ENCODE data around the gene PSENEN. TPM values are rescaled to one million over a fixed set of nuclear protein-coding genes. Genes with fewer than 3 reads are reported as not detected.

Gene PSENEN
- total RNA-seq, 2 donors from 2014 or later, result 10.6 to 21.1 TPM

- DNase-seq (no peak), ATAC-seq (no peak)
- WGBS, 2 donors, result 77 to 82% methylated on average over 4 to 5 of the region's 5 CpGs
- Histone ChIP-seq H3K4me3 (no peak overlapping the region), H3K9me3 (no peaks in the 10 kb centered on the region), H3K27ac (no peak overlapping the region), H3K36me3 (replicated peaks in 1 of 2; ENCODE audit: insufficient read depth in 1 of 2, low read depth in 2 of 2) (peaks cover 9 to 34% of the 10 kb centered on the region in 2 donors), H3K27me3 (no peaks in the 10 kb centered on the region), H3K4me1 (peaks cover 7% of the 10 kb centered on the region)
- TF ChIP-seq POLR2A (IDR thresholded peaks at IDR 0.05), result no peak
- no peak for TF ChIP-seq CTCF (IDR thresholded peaks at IDR 0.05)
- intact Hi-C loops (cut with DNase I), result no loop called here
Observed at GRCh38 chr19:35734889-35735288, 10.6 kb upstream of the PSENEN start.

GRCh38 chr19:35736913-35737886 lies 8.3 kb upstream of the PSENEN start:
- H3K4me1 ChIP-seq, result peaks cover 15% of the 10 kb centered on the region
- H3K36me3 ChIP-seq (replicated peaks in 1 of 2; ENCODE audit: insufficient read depth in 1 of 2, low read depth in 2 of 2), result peaks cover 4 to 21% of the 10 kb centered on the region in 2 donors
- WGBS, 2 donors, result 83 to 85% methylated on average over 11 to 22 of the region's 22 CpGs
- intact Hi-C loops (cut with DNase I), result no loop called here
- H3K27ac ChIP-seq, result no peak overlapping the region
- no peaks in the 10 kb centered on the region for H3K9me3 ChIP-seq
- no peaks in the 10 kb centered on the region for H3K27me3 ChIP-seq
- no peak for TF ChIP-seq POLR2A (IDR thresholded peaks at IDR 0.05)
- no peak for TF ChIP-seq CTCF (IDR thresholded peaks at IDR 0.05)
- no peak for ATAC-seq
- DNase-seq, result no peak
- no peak overlapping the region for H3K4me3 ChIP-seq

- ATAC-seq, result no peak
- Histone ChIP-seq H3K27me3 (no peaks in the 10 kb centered on the region), H3K4me3 (no peak overlapping the region), H3K9me3 (no peaks in the 10 kb centered on the region), H3K36me3 (replicated peaks in 1 of 2; ENCODE audit: insufficient read depth in 1 of 2, low read depth in 2 of 2) (peaks cover 4 to 17% of the 10 kb centered on the region in 2 donors), H3K27ac (no peak overlapping the region), H3K4me1 (peaks cover 15% of the 10 kb centered on the region)
- DNase-seq, result no peak
- TF ChIP-seq CTCF (IDR thresholded peaks at IDR 0.05) (no peak), POLR2A (IDR thresholded peaks at IDR 0.05) (no peak)
- intact Hi-C loops (cut with DNase I), result no loop called here
- WGBS, 2 donors, result 91 to 94% methylated on average over 33 to 34 of the region's 37 CpGs
Observed at GRCh38 chr19:35738021-35738886, 7.2 kb upstream of the PSENEN start.

GRCh38 chr19:35738887-35739229 lies 6.6 kb upstream of the PSENEN start:
- Histone ChIP-seq H3K27ac (peak overlapping the region in 1 of 4 donors; percentile 88), H3K36me3 (replicated peaks in 1 of 2; ENCODE audit: insufficient read depth in 1 of 2, low read depth in 2 of 2) (peaks cover 4 to 17% of the 10 kb centered on the region in 2 donors)

More at GRCh38 chr19:35738887-35739229, 6.6 kb upstream of the PSENEN start:
- TF ChIP-seq CTCF (IDR thresholded peaks at IDR 0.05) (no peak), POLR2A (IDR thresholded peaks at IDR 0.05) (no peak)
- WGBS, 2 donors, result 59 to 81% methylated on average over 2 of the region's 2 CpGs
- ATAC-seq (no peak), DNase-seq (no peak)
- Histone ChIP-seq H3K27me3 (no peaks in the 10 kb centered on the region), H3K9me3 (no peaks in the 10 kb centered on the region), H3K4me1 (peaks cover 17% of the 10 kb centered on the region), H3K4me3 (no peak overlapping the region)
- intact Hi-C loops (cut with DNase I), result no loop called here
